H1 (cell line): ENCODE measurements around the gene TMUB2.

Source experiments
- EZH2 ChIP-seq: fragments of 200-600 bp; sonication (generic); IDR thresholded peaks from 2 replicates; pipeline ENCODE4 v1.7.1; 2012; ENCODE audit warnings: low read depth, mild to moderate bottlenecking, moderate library complexity, low read length, inconsistent platforms; ENCODE audit not compliant: severe bottlenecking
- POLR2A ChIP-seq, 2 experiments: IDR thresholded peaks; 1 replicate in 1 of 2; 2 replicates in 1 of 2; pipeline ENCODE4 v1.6.1; 2011; ENCODE audit warnings: low read depth in 2 of 2, low read length in 2 of 2, mild to moderate bottlenecking in 2 of 2; ENCODE audit errors: control extremely low read depth in 1 of 2
- RAD21 ChIP-seq, 2 experiments: IDR thresholded peaks in 1 of 2; conservative IDR thresholded peaks in 1 of 2; 2 replicates each; pipeline ENCODE4 v1.6.1; 2011; ENCODE audit warnings: low read depth in 2 of 2, low read length in 2 of 2, improper control_type of control experiment in 1 of 2, inconsistent platforms in 1 of 2, mild to moderate bottlenecking in 1 of 2, moderate library complexity in 1 of 2
- RFX5 ChIP-seq: IDR thresholded peaks from 2 replicates; pipeline ENCODE4 v1.6.1; 2011; ENCODE audit warnings: low read depth, low read length, improper control_type of control experiment, borderline replicate concordance
- ZNF274 ChIP-seq: IDR thresholded peaks from 2 replicates; pipeline ENCODE4 v1.7.0; 2012; ENCODE audit warnings: low read length, borderline replicate concordance; ENCODE audit errors: extremely low read depth
- TF ChIP-seq, protein P1 (sequence below): IDR thresholded peaks from 2 replicates; pipeline ENCODE4 v1.6.1; 2012; ENCODE audit warnings: inconsistent platforms
- TF ChIP-seq, protein P2 (sequence below), 3 experiments: IDR thresholded peaks; 1 replicate in 2 of 3; 2 replicates in 1 of 3; pipeline versions ENCODE4 v1.5.1 to v1.6.1; 2011; ENCODE audit warnings: low read length in 3 of 3, mild to moderate bottlenecking in 3 of 3, inconsistent platforms in 2 of 3, low read depth in 1 of 3, moderate library complexity in 1 of 3; ENCODE audit not compliant: insufficient read depth in 1 of 3; ENCODE audit errors: control extremely low read depth in 1 of 3
- TF ChIP-seq, protein P3 (sequence below): IDR thresholded peaks from 2 replicates; pipeline ENCODE4 v1.6.1; 2012; ENCODE audit warnings: inconsistent platforms

DNA sequence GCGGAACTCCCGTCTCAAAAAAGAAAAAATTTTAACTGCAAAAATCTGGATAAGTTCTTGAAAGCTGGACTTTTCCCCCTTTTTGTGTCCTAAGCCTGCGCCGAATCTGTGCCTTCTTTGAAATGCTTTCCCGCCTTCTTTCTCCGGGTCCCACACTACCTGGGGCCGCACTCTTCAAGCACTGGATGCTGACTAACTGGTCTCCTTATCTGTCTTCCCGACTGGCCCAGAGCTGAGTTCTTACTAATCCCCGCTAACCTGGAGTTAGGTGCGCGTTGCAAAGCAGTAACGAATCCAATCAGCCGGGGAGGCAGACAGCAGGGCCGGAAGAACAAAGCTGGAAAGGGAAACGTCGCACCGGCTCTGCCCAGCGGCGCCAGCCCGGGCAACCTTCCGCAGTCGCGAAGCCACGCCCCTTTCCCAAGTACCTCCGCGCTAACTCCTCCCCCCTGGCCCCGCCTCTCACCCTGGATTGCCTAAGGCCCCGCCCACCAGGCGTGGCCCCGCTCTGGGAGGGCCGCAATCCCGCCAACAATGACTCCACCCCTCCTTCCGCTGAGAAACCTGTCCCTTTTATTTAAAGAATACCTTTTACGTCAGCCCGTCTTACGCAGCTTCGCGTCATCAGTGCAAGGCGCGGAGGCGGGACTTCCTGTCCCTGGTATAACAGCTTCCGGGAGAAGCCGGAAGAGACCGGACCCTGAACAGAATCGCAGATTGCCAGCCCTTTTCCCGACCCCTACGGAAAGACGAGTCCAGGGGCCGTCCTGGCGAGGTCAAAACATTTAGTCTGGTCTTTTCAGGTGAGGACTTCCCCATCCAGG is at the start of gene TMUB2:
- TF ChIP-seq, protein P1, sequence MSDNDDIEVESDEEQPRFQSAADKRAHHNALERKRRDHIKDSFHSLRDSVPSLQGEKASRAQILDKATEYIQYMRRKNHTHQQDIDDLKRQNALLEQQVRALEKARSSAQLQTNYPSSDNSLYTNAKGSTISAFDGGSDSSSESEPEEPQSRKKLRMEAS = 0 out of 2 replicates have a peak, but pooled peaks have one; percentile 13
- TF ChIP-seq, protein P2, sequence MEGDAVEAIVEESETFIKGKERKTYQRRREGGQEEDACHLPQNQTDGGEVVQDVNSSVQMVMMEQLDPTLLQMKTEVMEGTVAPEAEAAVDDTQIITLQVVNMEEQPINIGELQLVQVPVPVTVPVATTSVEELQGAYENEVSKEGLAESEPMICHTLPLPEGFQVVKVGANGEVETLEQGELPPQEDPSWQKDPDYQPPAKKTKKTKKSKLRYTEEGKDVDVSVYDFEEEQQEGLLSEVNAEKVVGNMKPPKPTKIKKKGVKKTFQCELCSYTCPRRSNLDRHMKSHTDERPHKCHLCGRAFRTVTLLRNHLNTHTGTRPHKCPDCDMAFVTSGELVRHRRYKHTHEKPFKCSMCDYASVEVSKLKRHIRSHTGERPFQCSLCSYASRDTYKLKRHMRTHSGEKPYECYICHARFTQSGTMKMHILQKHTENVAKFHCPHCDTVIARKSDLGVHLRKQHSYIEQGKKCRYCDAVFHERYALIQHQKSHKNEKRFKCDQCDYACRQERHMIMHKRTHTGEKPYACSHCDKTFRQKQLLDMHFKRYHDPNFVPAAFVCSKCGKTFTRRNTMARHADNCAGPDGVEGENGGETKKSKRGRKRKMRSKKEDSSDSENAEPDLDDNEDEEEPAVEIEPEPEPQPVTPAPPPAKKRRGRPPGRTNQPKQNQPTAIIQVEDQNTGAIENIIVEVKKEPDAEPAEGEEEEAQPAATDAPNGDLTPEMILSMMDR (IDR thresholded peaks at IDR 0.05; ENCODE audit: control extremely low read depth in 1 of 3, insufficient read depth in 1 of 3, low read depth in 1 of 3, low read length in 3 of 3) = 0 out of 4 replicates have a peak, but pooled peaks of 1 of the 3 experiments have one; percentile 0
- TF ChIP-seq RAD21 (IDR thresholded peaks at IDR 0.05 in 1 of 2, conservative IDR thresholded peaks at IDR 0.05 in 1 of 2; ENCODE audit: low read depth in 2 of 2, low read length in 2 of 2) = no peak
- TF ChIP-seq EZH2 = no peak
- no peak for TF ChIP-seq RFX5
- peak; percentile 84 to 96 for TF ChIP-seq POLR2A (IDR thresholded peaks at IDR 0.05; ENCODE audit: control extremely low read depth in 1 of 2, low read depth in 2 of 2, low read length in 2 of 2)
- TF ChIP-seq, protein P3, sequence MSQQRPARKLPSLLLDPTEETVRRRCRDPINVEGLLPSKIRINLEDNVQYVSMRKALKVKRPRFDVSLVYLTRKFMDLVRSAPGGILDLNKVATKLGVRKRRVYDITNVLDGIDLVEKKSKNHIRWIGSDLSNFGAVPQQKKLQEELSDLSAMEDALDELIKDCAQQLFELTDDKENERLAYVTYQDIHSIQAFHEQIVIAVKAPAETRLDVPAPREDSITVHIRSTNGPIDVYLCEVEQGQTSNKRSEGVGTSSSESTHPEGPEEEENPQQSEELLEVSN = no peak
- TF ChIP-seq ZNF274 = no peak
